UCSD-AML1 (cell line): Measurements from ENCODE around the gene GNPTG.
A peak's percentile ranks its signal among the peaks of the same experiment; 100 is the strongest.

Source experiments
- DNase-seq: peaks from one replicate; lab custom pipeline; 2025; ENCODE audit not compliant: unreplicated experiment; lab: John Stamatoyannopoulos, UW

Gene GNPTG

DNA sequence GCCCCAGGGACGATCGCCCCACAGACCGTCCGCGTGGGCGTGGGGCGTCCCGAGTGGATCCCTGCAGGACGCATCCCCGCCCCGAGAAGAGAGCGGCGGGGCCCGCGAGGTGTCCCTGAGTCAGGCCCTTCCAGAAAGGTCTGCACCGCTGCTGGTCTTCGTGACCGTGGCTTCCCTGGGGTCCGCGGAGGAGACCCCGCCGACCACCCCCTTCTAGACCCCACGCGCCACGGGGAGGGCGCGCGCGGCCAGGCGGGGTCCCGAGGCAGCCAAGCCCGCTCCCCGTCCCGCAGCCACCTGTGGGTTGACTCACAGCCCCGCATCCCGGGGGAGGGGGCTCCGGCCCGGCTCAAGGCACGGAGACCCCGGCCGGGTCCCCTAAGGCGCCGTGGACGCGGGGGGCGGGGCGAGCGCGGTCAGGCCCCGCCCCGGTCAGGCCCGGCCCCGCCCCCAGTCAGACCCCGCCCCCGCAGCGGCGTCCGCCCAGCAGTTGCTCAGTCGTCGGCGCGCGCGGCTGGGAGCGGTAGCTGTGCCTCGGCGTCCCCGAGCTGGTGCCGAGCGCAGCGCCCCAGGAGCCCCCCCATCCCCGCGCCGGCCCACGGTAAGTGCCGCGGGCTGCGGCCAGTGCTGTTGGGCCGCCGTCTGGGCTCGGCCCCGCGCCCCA lies 18.4 kb upstream of the GNPTG start, which contains the start of gene BAIAP3:
TSS of gene BAIAP3 (plus strand) at position 497 of the 664 bp plus-strand sequence. CDS start 4,905 bp downstream, outside the sequence.
- no peak for DNase-seq

DNA sequence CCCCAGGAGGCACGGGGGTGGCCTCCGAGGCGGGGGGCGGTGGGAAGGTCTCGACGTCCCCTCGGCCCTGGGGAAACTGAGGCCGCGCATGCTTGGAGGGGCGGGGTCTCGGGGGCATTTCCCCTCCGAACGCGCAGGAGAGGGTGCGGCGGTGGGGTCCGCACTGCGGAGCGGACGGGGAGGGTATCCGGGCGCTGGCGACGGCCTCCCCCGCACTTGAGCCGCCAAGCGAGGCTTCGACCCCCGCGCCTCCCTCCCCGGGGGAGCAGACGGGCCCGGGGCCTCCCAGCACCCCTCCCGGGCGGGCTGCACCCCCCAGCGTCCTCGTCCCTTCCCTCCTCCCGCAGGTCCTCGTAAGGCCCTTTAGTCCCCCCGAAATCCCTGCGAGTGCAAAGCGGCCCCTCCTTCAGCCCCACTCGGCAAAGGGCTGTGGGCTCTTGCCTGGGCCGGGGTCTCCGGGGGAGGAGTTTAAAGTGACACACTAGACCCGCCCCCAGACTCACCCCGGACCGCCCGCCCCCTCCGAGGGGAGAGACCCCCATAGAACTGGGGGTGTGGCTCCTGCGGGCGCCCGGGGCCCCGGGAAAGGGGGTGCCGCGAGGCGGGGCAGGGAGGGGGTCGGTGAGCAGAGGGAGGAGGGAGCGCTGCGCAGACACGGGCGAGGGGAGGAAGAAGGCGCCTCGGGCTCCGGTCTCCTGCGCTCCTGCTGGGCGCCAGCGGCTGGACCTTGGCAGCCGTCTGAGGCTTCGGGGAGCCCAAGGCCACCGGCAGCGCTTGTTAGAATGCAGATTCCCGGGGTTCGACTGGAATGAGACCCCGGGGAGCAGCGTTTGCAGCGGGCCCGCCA lies 17.7 kb upstream of the GNPTG start:
- no peak for DNase-seq

DNA sequence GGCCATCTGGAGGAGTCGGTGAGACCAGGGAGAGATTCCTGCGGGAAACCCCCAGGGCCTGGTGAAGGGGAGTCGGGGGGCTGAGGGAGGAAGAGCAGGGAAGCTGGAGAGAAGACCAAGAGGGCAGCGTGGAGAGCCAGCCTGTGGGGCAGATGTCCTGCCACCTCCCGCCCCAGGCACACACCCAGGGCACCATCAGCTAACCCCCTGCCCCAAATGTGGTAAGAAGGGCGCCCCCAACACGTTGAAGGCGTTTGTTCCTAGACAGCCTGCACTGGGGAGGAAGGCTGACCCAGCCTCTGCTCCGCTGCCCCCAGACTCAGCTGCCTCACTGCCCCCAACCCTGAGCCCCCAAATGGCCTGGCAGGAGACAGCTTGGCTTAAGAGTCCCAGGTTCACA lies 17.0 kb upstream of the GNPTG start:
- no peak for DNase-seq

DNA sequence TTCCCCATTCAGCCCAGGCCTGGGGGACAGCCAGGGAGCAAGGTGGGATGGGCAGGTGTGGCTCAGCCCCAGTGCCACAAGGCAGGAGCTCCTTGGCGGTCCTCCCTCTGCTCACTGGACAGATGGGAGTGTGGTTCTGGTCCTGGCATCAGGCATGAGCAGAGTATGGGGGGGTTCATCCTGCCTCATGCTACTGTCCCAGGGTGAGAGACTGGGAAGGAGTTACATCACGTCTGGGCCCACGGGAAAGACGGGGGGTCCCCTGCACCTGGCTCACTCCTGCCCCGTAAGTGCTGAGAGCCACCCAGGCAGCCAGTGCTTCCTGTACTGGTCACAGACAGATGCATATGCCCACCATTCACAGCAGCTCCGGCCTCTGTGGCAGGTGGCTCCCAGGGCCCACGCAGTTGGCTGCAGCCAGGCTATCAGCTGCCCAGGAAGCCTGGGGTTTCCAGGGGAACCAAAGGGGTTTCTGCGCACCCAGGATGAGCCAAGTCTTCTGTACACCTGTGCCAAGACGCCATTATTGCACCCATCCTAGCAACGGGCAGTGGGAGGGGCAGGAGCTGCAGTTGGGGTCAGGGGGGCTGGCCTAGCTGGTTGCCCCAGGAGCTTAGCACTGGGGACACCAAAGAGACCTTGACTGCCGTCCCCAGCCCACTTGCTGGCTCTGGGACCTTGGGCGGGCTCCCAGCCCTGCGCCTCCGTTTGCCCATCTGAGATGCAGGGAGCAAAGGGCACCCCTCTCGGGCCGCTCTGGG lies 16.3 kb upstream of the GNPTG start:
- DNase-seq: no peak

DNA sequence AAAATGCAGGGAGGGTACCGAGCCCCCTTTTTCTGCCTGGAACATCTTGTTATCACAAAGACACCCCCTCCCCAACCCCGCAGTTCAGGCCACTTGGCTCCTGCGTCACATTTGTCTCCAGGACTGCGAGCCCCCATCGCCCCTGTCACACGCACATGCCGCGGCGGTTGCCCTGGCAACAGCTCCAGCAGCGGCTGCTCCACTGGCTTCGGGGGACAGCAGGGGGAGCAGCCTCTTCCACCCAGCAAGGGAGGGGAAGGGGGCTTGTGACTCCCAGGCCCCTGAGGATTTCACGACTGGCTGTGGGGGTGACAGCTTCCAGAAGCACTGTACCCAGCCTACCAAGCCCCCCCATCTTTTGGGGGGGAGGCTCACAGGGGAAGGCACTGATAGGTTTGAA lies 15.7 kb upstream of the GNPTG start:
- DNase-seq: no peak

DNA sequence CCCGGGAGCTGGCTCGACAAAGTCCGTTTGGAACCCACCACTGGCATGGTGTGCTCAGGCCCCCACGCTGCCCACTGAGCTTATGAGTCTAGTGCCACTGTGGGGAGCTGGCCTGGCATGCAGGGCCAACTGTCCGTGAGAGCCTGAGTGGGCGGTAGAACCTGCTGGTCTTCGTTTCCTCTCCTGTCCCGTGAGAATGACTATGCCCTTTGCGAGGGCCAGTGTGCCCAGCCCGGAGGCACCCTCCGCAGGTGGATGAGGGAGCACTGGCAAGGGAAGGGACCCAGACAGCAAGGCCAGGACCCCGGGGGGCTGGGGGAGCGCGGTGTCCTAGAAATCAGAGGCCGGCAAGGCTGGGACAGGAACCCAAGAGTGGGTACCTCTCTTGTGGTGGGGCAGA lies 15.1 kb upstream of the GNPTG start:
- DNase-seq: no peak

DNA sequence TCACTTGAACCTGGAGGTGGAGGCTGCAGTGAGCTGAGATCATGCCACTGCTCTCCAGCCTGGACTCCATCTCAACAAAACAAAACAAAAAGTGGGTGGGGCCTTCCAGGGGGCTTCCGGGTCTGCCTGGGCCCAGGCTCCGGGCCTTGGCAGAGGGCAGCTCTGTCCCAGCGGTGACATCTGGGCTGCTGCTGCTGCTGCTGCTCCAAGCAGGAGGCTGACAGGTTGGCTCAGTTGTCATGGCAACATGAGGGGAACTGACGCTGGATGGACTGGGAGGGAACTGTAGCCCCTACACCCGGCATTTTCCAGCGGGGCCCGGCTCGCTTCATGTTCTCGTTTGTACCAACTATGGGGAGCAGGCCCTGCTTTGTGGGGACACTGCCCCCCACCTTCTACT lies 14.2 kb upstream of the GNPTG start:
- DNase-seq: no peak

DNA sequence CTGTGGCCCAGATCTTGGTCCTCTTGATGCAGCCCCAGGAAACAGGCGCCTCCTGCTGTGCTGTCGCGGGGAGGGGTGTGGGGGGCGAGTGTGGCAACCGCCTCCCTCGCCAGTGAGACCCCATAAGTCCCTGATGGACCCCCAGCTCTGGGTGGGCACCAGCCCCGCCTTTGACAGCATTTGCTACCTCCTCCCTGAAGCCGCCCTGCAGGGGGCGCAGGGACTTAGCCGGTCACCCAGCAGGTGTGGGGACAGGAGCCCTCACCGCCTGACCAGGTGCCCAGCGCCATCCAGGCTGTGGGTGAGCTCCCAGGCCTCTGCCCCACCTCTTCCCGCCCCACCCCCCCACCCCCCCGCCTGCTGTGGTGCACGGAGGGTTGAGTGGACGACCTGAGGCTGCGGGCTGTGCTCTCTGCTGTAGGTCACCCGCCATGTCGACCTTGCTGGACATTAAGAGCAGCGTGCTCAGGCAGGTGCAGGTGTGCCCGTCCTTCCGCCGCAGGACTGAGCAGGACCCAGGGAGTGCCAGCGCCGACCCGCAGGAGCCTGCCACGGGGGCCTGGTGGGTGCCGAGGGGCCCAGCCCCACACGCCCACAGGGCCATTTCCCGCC lies 13.5 kb upstream of the GNPTG start:
- DNase-seq: peak; percentile 34

DNA sequence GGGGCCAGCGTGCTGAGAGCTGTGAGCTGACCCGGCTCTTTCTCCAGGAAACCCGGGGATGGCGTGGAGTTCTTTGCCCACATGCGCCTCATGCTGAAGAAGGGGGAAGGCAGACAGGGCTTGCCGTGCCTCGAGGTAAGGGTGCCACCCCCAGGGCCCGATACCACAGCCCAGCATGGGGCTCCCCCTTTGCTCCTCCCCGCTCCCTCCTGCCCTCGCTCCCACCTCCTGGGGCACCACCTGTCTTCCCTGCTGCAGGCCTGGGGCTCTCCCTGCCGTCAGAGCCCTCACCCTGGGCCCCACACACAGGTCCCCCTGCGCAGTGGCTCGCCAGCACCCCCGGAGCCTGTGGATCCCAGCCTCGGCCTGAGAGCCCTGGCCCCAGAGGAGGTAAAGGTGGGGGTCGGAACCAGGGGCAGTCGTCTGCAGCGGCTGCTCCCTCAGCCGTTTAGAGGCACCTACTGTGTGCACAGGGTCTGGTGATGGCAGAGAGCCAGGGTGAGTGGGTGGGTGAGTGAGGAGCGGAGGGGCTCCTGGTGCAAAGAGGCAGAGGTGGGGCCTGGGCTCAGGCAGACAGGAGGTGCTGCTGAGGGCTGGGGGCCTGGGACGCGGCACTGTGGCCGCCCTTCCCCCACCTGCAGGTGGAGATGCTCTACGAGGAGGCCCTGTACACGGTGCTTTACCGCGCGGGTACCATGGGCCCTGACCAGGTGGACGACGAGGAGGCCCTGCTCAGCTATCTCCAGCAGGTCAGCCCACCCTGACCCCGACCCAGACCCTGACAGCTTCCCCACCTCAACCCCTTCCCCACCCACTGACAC lies 12.7 kb upstream of the GNPTG start:
- no peak for DNase-seq

DNA sequence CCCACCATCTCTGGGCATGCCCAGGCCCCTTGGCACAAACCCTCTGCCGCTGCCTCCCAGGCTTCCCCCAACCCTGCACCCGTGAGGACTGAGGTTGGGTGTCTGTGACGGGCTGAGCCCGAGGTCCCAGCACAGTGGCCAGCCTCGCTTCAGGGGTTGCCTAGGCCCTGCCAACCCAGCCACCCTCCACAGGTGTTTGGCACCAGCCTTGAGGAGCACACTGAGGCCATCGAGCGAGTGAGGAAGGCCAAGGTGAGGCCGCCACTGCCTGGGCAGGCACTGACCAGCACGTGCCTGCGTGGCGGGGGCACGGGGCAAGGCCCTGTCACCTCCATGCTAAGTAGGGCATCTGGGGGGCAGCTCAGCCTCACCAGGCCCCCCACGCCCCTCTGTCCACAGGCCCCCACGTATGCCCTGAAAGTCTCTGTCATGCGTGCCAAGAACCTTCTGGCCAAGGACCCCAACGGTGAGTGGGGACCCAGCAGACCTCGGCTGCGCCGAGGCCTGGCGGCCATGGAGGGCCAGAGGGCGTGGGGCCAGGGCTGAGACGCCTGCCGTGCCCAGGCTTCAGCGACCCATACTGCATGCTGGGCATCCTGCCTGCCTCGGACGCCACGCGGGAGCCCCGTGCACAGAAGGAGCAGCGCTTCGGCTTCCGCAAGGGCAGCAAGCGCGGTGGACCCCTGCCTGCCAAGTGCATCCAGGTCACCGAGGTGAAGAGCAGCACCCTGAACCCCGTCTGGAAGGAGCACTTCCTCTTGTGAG lies 10.8 kb upstream of the GNPTG start:
- no peak for DNase-seq

DNA sequence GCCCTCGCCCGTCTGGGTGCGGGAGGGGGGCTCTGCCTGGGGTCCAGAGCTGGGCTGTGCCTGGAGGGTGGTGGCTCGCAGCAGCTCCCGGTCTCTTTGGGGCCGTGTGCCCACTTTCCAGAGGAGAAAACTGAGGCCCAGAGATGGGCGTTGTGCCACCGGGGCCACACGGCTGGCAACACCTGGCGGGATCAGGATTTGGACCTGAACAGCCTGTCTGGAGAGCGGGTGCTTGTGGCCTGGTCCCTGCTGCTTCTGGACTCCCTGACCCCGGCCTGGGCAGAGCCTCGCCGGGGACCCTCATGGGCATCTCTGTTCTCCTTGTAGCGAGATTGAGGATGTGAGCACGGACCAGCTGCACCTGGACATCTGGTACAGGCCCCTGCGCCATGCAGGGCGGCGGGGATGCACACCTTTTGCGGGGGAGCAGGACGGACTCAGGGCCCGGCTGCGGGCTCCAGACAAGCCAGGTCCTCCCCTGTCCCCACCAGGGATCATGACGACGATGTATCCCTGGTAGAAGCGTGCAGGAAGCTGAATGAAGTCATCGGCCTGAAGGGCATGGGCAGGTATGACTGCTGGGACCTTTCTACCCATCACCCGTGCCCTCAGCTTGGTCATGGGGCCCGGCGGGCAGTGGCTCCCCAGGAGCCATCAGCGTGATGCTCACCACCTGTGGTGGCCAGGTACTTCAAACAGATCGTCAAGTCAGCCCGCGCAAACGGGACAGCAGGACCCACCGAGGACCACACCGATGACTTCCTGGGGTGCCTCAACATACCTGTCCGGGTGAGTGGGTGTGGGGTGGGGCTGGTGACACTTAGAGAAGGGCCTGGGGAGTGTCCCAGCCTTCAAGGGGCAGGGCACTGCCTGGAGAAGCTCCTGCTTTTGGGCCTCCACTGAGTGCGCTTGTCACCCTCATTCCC lies 10.0 kb upstream of the GNPTG start:
- DNase-seq: no peak

DNA sequence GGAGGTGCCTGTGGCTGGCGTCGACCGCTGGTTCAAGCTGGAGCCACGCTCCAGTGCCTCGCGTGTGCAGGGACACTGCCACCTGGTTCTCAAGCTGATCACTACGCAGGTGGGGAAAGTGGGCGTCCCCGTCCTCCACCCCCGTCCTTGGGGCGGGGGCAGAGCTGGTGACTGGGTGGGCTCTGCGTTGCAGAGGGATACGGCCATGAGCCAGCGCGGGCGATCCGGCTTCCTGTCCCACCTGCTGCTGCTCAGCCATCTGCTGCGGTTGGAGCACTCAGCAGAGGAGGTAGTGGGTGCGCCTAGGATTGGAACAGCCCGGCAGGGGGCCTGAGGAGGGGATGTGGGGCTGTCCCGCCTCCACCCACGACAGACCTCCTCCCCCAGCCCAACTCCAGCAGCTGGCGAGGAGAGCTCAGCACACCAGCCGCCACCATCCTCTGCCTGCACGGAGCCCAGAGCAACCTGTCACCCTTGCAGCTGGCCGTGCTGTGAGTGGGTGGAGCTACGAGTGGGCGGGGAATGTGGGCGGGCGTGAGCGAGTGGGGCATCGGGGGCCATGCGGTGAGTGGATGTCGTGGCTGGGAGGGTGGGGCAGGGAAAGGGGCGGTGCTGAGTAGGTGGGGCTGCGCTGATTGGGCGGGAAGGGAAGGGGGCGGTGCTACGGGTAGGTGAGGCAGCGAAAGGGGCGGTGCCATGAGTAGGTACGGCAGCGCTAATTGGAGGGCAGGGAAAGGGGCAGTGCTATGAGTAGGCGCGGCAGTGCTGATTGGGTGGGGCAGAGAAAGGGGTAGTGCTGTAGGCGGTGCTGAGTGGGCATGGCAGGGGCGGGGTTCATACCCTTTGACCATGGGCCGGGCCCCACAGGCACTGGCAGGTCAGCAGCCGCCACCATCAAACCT lies 9.0 kb upstream of the GNPTG start:
- peak; percentile 98 for DNase-seq

DNA sequence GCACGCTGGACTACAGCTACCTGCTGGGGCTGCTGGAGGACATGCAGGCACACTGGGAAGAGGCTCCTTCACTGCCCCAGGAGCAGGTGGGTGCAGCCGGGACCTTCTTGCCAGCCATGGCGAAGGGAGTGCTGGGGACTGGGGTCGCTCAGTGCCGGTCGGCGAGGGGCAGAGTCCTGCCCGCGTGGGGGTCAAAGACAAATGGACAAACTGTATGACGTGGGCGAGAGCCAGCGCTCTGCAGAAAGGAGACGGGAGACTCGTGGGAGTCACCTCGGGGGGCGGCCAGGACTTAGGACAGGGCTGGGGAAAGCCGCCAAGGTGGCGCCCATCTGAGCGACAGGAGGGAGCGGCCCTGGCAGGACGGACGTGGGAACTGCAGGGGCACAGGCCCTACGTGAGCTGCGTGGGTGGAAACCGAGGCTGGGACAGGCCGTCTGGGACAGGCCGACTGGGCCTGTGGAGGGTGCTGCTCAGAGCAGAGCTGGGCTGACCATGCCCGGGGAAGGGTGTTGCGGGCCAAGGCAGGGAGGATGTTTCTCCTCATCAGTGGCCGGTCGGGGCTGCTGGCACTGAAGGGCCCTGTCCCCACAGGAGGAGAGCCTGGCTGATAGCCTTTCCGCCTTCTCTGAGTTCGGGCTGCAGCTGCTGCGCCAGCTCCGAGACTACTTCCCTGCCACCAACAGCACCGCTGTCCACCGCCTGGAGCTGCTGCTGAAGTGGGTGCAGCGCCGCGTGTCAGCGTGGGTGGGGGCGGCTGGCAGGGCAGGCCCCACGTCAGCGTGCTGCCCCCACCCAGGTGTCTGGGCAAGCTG lies 8.1 kb upstream of the GNPTG start:
- DNase-seq: no peak

DNA sequence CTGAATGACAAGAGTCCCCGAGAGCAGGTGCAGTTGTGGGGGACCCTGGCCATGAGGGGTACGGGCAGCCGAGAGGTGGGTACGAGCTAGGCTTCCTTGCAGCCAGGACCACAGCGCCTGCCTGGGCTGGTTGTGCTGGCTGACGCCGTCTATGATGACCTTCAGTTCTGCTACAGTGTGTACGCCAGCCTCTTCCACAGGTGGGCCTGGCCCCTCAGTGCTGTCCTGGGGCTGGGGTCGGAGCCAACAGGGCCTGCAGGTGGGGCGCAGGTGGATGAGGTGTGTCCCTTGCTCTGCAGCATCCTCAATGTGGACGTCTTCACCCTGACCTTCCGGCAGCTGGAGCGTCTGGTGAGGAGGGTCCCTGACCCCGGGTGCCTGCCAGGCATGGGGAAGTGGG lies 7.2 kb upstream of the GNPTG start:
- no peak for DNase-seq

DNA sequence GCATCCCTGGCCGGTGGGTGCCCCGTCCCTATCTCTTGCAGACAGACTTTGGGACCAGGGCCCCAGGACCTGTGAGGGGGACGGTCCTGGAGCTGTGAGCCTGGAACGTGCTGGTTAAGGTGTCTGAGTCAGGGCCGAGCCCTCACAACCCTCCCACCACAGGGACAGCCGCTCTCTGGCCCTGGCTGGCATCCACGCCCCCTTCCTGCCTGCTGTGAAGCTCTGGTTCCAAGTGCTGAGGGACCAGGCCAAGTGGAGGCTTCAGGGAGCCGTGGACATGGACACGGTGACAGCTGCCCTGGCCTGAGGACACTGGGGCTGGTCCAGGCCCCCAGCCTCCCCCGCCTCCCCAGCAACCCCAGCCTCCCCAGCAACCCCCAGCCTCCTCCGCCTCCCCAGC lies 6.6 kb upstream of the GNPTG start:
- DNase-seq: no peak

DNA sequence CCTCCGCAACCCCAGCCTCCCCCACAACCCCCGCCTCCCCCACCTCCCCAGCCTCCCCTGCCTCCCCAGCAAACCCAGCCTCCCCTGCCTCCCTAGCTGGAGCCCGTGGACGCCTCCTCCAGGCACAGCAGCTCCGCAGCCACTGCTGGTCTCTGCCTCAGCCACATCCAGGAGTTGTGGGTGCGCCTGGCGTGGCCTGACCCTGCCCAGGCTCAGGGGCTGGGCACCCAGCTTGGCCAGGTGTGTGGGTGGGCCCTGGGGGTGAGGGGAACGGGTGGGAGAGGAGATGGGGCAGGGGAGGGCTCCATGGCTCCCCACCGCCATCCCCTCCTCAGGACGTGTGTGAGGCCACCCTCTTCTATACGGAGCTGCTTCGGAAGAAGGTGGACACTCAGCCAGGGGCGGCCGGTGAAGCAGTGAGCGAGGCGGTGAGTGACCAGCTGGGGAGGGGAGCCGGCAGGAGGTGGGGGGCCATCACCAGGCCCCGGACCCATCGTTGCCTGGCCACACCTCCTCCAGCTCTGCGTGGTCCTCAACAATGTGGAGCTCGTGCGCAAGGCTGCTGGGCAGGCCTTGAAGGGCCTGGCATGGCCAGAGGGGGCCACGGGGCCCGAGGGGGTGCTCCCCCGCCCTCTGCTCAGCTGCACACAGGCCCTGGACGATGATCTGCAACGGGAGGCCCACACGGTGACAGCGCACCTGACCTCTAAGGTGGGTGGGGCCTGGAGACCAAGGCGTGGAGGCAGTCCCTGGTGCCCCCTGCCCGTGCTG lies 5.9 kb upstream of the GNPTG start:
- no peak for DNase-seq
